HG02884 (cell line): Measurements from ENCODE around the gene SDHB.

ENCODE experiments used
- ATAC-seq: cut with Tn5 transposase; IDR thresholded peaks from one replicate; pipeline ENCODE4 v1.9.1; 2021; ENCODE audit warnings: mild to moderate bottlenecking, moderate library complexity; ENCODE audit not compliant: unreplicated experiment

The SDHB gene

DNA sequence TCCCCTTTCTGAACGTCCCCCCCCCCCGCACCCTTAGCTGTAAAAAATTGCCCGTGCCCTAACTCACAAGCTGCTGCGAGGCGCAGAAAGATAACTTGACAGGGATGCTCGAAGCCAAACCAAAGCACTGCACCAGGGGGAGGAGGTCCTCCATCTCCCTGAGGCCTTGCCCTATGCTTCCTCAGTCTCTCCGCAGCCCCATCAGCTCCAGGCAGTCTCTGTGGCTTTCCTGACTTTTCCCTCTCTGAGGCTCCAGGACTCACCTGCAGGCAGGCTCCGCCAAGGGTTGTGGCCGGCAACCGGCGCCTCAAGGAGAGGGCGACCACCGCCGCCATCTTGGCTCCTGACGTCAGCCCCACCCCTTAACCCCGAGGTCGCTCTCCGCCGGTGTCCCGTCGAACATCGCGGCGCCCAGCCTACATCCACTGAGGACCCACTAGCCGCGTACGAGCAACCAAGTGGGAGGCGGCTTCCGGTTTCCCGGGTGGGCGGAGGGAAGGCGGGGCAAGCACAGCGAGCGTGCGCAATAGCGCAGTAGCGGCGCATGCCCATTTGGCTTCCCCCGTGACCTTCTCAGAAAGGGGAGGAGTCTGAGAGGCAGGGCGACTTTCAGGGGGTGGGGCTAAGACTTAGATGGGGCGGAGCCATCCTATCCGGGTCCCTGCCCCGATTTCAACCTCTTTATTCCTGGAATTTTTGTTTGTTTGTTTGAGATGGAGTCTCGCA lies at the start of gene SDHB:
TSS of gene SDHB (minus strand) at position 348 of the 726 bp plus-strand sequence. CDS start at position 335, 13 bp downstream.
- peak; percentile 95 for ATAC-seq

DNA sequence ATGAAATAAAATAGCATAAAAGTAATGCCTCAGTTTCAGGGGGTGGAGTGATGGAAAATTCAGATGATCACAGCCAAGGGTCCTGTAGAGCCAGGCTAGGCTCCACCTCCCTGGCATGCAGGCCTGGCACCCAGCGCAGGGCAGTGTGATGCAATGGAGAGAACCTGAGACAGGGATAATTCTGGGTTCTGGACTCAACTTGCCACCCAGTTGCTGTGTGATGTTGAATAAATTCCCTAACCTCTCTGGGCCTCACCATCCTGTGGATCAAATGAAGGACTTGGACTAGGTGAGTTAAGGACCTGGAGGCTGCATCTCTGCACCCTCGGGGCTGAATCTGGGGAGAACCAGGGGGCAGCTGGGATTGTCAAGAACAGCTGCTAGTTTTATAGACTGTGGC lies 48.4 kb upstream of the SDHB start:
- ATAC-seq: no peak

DNA sequence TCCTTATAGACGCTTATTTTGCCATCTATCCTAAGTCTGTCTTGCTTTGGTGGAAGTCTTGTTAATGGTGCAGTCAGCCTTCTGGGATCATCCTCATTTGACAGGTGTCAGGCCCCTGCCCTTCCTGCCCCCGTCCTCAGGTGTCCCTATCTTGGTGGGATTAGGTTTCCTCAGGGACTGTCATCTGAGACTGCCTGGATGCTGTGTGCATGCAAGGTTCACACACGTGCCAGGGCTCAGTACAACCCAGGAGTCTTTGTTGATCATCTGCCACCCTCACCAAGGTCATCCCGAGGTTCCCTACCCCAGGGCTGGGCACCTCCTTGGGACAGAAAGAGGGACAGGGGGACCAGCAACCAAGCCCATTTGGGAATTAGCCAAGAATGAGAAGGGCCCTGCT lies 47.4 kb upstream of the SDHB start:
- no peak for ATAC-seq

DNA sequence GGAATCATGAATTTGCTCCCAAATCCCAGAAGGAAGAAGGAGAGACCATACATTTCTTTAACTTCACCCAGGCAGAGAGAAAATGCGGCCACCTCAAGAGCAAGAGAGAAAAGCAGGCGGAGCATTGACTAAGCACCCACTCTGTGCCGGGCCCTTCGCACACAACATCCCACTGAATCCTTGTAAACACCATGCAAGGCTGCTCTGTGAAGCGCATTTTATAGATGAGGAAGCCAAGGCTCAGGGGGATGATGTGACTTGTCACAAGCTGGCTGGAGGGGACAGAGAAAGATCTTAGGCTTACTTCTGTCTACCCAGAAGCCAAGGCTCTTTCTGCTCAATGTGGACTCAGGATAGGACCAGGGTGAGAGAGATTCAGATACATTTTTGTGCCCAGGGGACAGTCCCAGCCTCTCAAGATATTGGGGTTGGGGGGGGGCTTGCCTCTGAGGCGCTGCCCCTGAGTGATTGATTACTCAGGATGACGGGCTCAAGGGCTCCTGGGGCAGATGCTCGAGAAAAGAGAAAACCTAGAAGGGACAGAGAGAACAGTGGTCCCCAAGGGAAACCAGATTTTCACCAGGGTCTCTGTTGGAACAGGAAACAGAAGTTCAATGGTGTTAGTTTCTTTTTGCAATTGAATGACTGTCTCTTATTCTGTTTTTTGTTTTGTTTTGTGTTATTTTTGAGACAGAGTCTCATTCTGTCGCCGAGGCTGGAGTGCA lies 45.9 kb upstream of the SDHB start:
- no peak for ATAC-seq

DNA sequence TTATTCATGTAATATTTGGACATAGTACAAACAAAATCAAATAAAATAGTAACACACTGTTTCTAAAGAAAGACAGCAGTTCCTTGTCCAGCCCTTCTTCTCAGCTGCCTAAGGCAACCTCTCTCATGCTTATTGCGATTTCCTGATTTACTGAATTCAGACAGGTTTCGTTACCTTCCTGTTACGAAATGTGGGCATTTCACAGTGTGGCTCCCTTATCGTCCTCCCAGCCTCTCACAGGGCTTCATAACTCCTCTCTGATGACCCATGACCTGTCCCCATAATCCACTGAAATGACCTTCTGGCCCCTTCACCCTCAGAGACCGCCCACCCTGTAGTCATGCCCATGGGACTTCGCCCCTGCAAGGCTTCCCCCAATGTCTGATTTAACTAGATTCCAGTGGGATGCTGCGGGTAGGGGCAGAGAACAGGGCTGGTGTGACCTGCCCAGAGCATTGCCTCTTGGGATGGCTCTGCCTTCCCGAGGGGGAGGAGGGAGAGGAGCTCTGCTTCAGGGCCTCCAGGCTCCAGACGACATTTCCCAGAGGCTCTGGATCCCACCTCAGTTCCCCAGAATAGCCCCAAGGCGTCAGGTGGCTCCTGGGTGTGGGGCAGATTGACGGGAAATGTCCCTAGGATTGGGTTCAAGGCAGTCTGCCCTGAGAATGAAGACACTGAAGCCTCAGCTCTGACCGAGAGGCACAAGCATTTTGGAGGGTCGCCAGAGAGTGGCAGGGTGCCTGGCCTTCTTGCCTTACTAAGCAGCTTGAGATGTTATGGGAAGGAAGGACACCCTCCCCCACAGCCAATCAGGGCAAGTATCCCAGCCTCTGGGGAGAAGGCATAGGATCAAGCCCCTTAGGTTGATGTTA lies 44.9 kb upstream of the SDHB start:
- no peak for ATAC-seq

DNA sequence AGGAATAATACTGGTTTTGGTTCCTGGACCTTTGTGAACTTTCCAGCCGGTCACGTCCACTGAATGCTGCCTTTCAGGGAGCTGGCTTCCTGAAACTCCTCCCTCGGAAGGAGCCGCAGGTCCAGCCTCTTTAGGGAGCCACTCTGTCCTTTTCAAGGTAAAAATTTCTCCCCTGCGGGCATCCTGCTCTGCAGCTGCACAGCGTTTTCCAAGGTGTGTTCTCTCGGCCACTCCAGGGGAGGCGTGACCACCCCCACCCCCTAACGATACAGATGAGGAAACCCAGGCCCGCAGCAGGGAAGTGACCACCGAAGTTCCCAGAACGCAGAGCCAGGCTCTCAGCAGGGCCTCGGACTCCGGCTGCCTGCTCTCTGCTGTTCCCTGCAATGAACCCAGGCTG lies 44.0 kb upstream of the SDHB start:
- no peak for ATAC-seq

DNA sequence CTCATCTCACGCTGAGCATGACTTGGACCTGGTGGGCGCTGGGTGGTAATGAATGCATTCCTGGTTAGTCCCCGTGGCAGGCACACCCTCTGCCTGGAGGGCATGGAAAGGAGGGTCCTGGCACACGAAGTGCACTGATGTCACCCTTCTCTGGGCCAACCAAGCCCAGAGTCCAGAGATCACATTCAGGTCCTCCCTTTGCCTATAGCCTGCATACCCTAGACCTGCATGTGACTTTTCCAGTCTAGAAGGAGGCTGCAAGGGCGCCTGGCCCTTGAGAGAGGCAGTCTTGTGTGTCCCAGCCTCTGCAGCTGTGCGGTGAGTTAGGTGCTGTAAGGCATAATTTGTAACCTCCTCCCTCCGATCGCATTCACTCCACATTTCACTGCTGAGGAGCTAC lies 43.3 kb upstream of the SDHB start:
- no peak for ATAC-seq

DNA sequence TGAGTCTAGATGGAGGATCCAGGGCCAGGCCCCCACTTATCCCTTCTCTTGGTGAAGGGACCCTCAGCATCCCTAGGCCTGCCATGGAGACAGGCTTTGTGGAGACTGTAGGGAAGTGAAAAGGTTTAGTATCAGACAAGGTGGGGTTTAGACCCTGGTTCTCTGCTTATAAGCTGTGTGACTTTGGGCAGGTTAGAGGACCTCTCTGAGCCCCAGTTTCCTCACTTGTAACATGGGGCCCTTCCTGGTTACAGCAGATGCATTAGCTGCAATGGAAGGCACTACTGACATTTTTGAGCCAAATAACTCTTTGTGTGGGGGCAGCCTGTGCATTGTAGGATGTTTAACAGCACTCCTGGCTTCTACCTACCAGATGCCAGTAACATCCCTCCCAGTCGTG lies 42.8 kb upstream of the SDHB start:
- no peak for ATAC-seq

DNA sequence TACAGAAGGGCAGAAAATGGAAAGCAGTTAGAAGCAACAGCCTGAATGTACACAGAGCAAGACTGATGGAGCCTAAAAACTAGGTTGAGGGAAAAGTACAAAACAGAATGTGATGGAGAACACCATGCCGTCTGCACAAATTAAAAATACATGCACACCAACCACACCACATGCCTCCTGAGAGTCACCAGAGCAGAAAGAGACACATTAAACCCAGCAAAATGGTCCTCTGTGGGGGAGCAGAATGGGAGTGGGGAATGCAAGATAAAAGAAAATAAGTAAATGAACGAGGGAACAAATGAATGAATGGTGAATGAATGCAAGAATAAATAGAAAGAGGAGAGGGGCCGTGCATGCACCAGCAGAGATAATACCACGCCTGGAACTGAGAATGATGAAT lies 41.3 kb upstream of the SDHB start:
- no peak for ATAC-seq

DNA sequence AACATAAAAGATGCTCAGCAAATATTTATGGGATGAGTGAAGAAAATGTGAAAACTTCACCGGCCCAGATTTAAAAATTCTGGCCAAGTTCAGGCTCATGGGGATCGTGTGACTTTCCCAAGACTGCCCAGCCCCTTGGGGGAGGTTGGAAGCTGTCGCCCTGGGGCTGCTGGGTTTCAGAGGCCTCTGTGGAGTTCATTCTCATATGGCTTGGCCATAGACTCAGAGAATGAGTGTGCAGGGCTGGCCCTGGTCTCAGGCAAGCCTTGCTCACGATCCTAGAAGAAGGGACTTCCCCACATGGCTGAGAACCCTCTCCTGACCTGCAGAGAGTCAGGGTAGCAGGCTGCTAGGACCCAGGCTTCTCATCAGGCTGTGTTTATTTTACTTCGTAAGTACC lies 40.8 kb upstream of the SDHB start:
- ATAC-seq: no peak

DNA sequence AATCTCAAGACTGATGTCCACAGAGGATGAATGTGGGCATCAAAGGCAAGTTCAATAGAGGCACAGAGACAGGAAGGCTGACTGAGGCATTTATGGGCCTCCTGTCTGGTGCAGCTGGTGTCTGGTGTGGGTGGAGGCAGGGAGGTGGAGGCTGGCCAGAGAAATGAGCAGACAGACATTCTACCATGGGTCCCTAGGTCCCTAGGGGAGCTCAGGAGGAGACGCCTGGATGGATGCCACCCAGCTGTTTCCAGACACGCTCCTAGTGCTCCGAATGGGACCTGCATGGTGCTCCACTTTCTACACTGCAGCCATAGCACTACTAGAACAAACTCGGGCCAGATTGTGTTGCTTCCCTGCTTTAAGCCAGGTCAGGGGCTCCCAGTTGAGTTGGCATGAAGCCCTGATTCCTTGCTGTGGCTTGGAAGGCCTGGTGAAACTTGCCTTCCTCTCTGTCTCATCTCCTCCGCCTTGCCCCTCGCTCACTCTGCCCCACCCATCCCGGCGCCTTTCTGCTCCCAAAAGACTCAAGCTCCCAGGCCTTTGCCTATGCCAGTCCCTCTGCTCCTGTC lies 40.1 kb upstream of the SDHB start:
- ATAC-seq: no peak

DNA sequence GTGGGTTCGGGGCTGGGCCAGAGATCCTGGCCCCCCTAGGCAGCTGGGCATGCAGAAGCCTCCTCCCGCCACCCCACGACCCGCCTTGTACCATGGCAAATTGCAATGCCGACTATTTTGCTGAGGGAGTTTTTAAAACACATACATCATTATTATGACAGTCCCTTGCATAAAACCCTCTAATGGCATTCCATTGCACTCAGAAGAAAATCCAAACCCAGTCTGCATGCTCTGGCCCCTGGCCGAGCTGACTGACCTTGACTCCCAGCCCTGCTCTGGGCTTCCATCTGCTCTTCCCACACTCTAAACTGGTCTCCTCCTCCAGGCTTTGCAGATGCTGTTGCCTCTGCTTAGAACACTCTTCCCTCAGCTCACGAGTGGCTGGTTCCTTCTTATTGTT lies 37.4 kb upstream of the SDHB start:
- no peak for ATAC-seq

DNA sequence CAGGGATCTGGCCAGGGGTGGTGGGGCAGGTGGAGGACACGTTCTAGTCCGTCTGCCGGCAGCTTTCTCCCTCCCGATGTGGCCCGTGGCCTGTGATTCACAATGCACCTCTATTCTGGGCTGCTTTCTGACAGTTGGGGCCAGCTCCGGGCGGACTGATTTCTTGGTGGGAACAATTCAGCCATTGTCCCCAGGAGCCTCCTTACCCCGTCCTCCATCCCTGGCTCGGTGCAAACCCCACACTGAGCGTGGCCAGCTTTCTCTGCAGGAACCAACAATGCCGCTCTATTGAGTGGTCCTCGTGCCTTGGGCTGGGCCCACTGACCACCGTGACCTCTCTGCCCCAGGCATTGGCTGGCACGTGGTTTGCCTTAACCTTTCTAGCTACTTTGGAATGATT lies 35.7 kb upstream of the SDHB start:
- no peak for ATAC-seq

DNA sequence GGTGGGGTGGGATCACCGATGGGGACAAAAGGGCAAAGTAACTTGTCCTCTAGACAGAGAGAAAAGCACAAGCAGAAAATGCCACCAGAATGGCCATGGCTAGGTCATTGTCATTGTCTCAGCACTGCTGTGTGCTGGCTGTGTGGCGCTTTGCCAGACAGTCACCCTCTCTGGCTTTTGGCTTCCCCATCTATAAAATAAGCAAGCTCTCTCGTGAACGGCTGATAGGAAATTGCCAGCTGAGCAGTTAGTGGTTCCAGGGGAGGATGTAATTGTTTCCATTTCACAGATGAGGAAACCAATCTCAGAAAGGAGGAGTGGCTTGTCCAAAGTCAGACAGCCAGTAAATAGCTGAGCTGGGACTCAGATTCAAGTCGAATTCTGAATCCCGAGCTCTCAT lies 32.9 kb upstream of the SDHB start:
- ATAC-seq: no peak

DNA sequence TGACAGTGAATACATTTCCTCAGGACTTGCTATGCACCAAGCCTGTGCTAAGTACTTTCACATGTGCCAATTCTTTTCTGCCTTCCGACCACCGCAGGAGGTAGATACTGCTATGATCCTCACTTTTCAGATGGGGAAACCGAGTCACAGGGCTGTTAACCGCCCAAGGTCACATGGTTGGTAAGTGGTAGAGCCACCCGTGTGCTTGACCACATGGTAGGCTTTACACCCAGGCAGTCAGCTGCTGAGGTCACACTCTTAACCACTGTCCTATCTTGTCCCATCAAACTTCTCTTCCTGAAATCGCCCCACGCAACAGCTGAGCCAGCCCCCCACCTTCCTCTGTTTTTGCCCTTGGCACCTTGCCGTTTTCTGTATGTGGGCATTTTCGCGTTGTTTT lies 31.0 kb upstream of the SDHB start:
- ATAC-seq: no peak

DNA sequence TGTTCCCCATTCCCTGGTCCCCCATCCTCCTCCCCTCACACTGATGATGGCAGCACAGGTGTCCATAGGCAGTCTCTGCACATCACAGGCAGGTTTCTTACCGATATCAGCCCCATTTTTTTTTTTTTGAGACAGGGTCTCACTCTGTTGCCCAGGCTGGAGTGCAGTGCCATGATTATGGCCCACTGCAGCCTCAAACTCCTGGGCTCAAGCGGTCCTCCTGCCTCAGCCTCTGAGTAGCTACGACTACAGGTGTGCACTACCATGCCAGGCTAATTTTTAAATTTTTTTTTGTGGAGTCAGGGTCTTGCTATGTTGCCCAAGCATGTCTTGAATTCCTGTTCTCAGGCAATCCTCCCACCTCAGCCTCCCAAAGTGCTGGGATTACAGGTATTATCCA lies 28.9 kb upstream of the SDHB start:
- no peak for ATAC-seq

DNA sequence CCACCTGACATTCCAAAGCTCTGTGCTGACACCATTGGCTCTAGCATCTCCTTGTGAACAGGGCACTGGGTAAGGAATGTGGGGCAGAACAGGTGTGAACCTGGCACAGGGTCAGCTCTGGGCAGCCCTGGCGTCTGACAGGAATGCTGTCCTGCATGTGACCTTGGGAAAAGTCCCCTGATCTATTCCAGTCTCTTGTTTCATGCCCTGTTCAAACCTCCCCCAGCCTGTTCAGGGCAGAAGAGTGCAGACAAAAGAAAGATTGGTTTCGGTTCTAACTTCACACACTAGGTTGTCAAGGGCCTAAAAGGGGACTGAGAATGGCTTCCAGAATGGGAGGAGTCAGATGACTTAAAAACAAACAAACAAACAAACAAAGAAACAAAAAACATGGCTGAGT lies 27.6 kb upstream of the SDHB start:
- ATAC-seq: no peak

DNA sequence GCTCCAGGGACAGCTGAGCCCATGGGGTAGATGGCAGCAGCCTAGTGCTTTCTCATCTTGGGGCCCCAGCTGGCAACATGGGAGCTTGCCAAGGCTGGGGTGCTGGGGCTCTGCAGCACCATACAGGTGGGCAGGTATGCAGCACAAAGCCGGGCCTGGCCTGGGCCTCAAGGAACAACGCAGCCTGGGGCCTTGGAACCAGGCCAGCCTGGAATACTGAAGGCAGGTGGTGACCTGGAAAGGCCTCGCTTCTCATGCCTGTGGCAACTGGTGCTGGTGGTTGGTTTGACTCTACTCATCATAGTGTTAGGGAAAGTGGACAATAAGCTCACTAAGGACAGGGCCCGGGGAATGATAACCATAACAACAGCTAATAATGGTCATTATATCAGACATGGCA lies 27.0 kb upstream of the SDHB start:
- no peak for ATAC-seq

DNA sequence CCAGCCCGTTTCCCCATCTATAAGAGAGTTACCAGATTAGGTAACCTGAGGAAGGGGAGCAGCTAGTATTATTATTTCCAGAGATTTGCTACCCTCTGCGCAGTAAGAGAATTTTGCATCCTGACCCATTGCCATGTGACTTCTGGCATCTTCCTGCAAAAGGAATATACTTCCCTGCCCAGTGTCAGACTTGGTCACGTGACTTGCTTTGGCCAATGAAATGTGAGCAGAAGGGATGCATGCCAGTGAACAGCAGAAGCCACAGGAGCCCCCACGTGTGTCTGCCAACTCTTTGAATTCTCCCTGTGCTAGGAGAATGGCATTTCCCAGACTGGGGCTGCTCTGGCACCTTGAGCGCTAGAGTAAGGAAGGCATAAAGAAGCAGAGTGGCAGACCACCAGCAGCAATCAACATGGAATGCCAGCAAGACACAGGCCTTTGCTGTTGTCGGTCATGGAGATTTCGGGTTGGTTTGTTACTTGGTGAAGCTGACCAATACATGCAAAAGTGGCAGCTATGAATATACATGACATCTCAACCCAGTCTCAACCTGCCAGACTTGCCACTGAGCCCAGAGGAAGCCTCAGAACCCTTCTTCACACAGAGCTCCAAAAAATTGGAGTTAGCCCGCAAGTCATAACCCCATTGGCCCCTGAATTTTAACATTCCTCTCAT lies 26.4 kb upstream of the SDHB start:
- no peak for ATAC-seq

DNA sequence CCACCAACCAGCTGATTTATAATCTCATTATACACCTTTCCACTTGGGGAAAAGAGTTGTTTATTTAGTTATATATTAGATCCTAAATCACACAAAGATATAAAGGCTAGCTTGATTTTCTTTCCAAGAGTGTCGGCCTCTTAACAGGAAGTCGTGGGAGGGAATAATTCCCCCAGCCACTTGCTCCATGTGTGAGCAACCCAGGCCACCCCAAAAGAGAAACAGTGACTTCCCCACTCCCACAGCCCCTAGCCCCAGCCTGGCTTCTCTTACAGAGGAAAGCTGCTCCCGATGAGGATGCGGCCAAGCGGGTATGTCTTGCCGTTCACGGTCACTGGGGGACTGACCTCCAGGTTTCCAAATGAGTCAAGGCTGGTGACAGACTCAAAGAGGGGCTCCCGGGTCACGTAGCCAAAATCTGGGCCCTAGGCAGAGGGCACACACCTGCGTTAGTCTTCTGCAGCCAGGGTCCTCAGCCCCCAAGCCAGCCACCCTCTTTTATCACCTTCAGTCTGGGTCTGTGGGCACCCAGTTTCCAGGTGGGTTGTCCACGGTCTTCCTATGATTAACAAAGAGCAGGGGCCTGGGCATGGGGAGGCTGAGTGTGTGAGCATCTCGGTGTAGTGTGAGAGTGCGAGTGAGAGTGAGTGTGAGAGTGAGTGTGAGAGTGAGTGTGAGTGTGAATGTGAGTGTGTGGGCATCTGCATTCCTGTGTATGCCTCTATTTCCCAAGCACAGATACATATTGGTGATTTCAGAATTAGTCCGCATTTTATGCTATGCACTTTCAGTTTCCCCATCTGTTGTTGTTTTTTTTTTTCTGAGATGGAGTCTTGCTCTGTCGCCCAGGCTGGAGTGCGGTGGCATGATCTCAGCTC lies 25.4 kb upstream of the SDHB start:
- ATAC-seq: no peak
